WTC11 (cell line): ENCODE results near the gene RBCK1. TPM values are rescaled to one million over a fixed set of nuclear protein-coding genes. Genes with fewer than 3 reads are reported as not detected.
A peak's percentile ranks its signal among the peaks of the same experiment; 100 is the strongest.

Experiments
- AR ChIP-seq: fragments of 250-450 bp; sonication (Bioruptor Pico); IDR thresholded peaks from 2 replicates; pipeline ENCODE4 v1.9.0; 2021; ENCODE audit warnings: mild to moderate bottlenecking
- ATF3 ChIP-seq: sonication (generic); formaldehyde crosslinking; conservative IDR thresholded peaks from 2 replicates; pipeline ENCODE4 v1.8.1; 2022; ENCODE audit warnings: mild to moderate bottlenecking, missing genetic modification reagents
- CREM ChIP-seq: sonication (generic); formaldehyde crosslinking; IDR thresholded peaks from 2 replicates; pipeline ENCODE4 v1.8.1; 2022; ENCODE audit warnings: mild to moderate bottlenecking, missing genetic modification reagents, moderate library complexity
- ERG ChIP-seq: fragments of 250-450 bp; sonication (Bioruptor Pico); IDR thresholded peaks from 2 replicates; pipeline ENCODE4 v1.8.0; 2021; ENCODE audit warnings: mild to moderate bottlenecking
- ETV6 ChIP-seq: sonication (generic); formaldehyde crosslinking; IDR thresholded peaks from 2 replicates; pipeline ENCODE4 v1.8.1; 2022; ENCODE audit warnings: mild to moderate bottlenecking, missing genetic modification reagents
- GTF2I ChIP-seq: fragments of 250-450 bp; sonication (Bioruptor Pico); conservative IDR thresholded peaks from 2 replicates; pipeline ENCODE4 v1.4.0; 2021; ENCODE audit warnings: mild to moderate bottlenecking
- NFE2L1 ChIP-seq: sonication (generic); formaldehyde crosslinking; IDR thresholded peaks from 2 replicates; pipeline ENCODE4 v1.8.1; 2023; ENCODE audit warnings: missing genetic modification reagents
- NR3C1 ChIP-seq: sonication (generic); formaldehyde crosslinking; conservative IDR thresholded peaks from 2 replicates; pipeline ENCODE4 v1.8.1; 2023; ENCODE audit warnings: low read depth, mild to moderate bottlenecking, missing genetic modification reagents
- PRDM15 ChIP-seq: sonication (generic); formaldehyde crosslinking; IDR thresholded peaks from 2 replicates; pipeline ENCODE4 v1.8.0; 2022; ENCODE audit warnings: missing genetic modification reagents
- PRRX2 ChIP-seq: fragments of 250-450 bp; sonication (Bioruptor Pico); IDR thresholded peaks from 2 replicates; pipeline ENCODE4 v1.8.0; 2021; ENCODE audit warnings: mild to moderate bottlenecking
- RELA ChIP-seq: sonication (generic); formaldehyde crosslinking; IDR thresholded peaks from 2 replicates; pipeline ENCODE4 v1.8.1; 2022; ENCODE audit warnings: missing genetic modification reagents, mild to moderate bottlenecking, borderline replicate concordance
- RORB ChIP-seq: fragments of 250-450 bp; sonication (Bioruptor Pico); IDR thresholded peaks from 2 replicates; pipeline ENCODE4 v1.9.0; 2021; ENCODE audit warnings: mild to moderate bottlenecking
- SOX15 ChIP-seq: fragments of 250-450 bp; sonication (Bioruptor Pico); IDR thresholded peaks from 2 replicates; pipeline ENCODE4 v1.9.0; 2021; ENCODE audit warnings: mild to moderate bottlenecking
- TP53 ChIP-seq: sonication (generic); formaldehyde crosslinking; IDR thresholded peaks from 2 replicates; pipeline ENCODE4 v1.8.1; 2023; ENCODE audit warnings: mild to moderate bottlenecking, missing genetic modification reagents
- ZBTB21 ChIP-seq: sonication (generic); formaldehyde crosslinking; IDR thresholded peaks from 2 replicates; pipeline ENCODE4 v1.8.1; 2023; ENCODE audit warnings: mild to moderate bottlenecking, missing genetic modification reagents, borderline replicate concordance
- ZNF219 ChIP-seq: sonication (generic); formaldehyde crosslinking; IDR thresholded peaks from 2 replicates; pipeline ENCODE4 v1.8.0; 2023; ENCODE audit warnings: missing genetic modification reagents, mild to moderate bottlenecking, borderline replicate concordance
- ZNF281 ChIP-seq: sonication (generic); formaldehyde crosslinking; IDR thresholded peaks from 2 replicates; pipeline ENCODE4 v1.8.0; 2023; ENCODE audit warnings: mild to moderate bottlenecking, missing genetic modification reagents
- ZNF317 ChIP-seq: sonication (generic); formaldehyde crosslinking; IDR thresholded peaks from 2 replicates; pipeline ENCODE4 v1.8.1; 2023; ENCODE audit warnings: low read depth, mild to moderate bottlenecking, moderate library complexity, missing genetic modification reagents, borderline replicate concordance
- ZSCAN18 ChIP-seq: fragments of 250-450 bp; sonication (Bioruptor Pico); IDR thresholded peaks from 2 replicates; pipeline ENCODE4 v2.1.2; 2022; ENCODE audit warnings: mild to moderate bottlenecking, moderate library complexity
- total RNA-seq: library from RNA; stranded (reverse); gene quantifications from 3 replicates; pipeline ENCODE4 v1.2.3, GENCODE V29; 2021
- TF ChIP-seq, protein P1 (sequence below): fragments of 250-450 bp; sonication (Bioruptor Pico); IDR thresholded peaks from 2 replicates; pipeline ENCODE4 v1.9.0; 2021; ENCODE audit warnings: mild to moderate bottlenecking

RBCK1 gene
- total RNA-seq, 1 experiment from 2014 or later: 75.2 TPM

GRCh38 chr20:407133-407952 lies 756 bp upstream of the RBCK1 start (continued):
- TF ChIP-seq ERG (CRISPR knock-in tag) (no peak), PRDM15 (CRISPR knock-in tag) (peak; percentile 93), AR (CRISPR knock-in tag) (no peak), RELA (CRISPR knock-in tag) (no peak), NFE2L1 (CRISPR knock-in tag) (0 out of 2 replicates have a peak, but pooled peaks have one; percentile 34), RORB (CRISPR knock-in tag) (no peak), ETV6 (0 out of 2 replicates have a peak, but pooled peaks have one; percentile 7), SOX15 (CRISPR knock-in tag) (no peak), ZNF219 (no peak), NR3C1 (CRISPR knock-in tag) (no peak), GTF2I (CRISPR knock-in tag) (peak; percentile 40), CREM (CRISPR knock-in tag) (no peak), ZNF281 (no peak), ZBTB21 (CRISPR knock-in tag) (no peak), ZSCAN18 (CRISPR knock-in tag) (no peak), ZNF317 (CRISPR knock-in tag) (no peak), ATF3 (CRISPR knock-in tag) (no peak), TP53 (CRISPR knock-in tag) (no peak), PRRX2 (CRISPR knock-in tag) (no peak)
- TF ChIP-seq, protein P1, sequence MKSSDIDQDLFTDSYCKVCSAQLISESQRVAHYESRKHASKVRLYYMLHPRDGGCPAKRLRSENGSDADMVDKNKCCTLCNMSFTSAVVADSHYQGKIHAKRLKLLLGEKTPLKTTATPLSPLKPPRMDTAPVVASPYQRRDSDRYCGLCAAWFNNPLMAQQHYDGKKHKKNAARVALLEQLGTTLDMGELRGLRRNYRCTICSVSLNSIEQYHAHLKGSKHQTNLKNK (CRISPR knock-in tag): no peak
